GM19463 (cell line): ENCODE measurements around the gene MYRF.
A peak's percentile ranks its signal among the peaks of the same experiment; 100 is the strongest.

Experiments
- ATAC-seq: cut with Tn5 transposase; IDR thresholded peaks from one replicate; pipeline ENCODE4 v1.9.1; 2021; ENCODE audit warnings: mild to moderate bottlenecking, moderate library complexity; ENCODE audit not compliant: unreplicated experiment

The MYRF gene

GRCh38 chr11:61756452-61757212 is 4.2 kb downstream of the MYRF start:
- ATAC-seq: peak; percentile 56

- no peak for ATAC-seq
Measured at GRCh38 chr11:61757213-61757862, 4.9 kb downstream of the MYRF start.

DNA sequence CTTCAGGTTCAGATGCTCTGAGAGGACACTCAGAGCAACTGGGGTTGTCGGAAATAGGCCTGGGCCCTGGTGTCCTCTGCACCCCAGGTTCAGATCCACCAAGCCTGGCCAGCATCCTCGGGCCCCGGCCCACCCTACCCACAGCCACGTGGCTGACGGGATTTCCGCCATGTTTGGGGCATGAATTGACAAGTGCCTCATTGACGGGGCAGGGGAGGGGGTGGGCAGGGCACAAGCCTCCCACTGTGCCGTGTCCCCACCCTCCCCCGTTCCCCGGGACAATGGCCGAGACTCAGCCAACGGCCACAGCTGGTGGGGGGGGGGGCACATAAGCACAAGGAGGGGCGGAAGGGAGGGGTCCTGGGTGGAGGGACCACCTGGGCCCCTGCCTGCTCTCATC is 8.5 kb downstream of the MYRF start:
- ATAC-seq: no peak

DNA sequence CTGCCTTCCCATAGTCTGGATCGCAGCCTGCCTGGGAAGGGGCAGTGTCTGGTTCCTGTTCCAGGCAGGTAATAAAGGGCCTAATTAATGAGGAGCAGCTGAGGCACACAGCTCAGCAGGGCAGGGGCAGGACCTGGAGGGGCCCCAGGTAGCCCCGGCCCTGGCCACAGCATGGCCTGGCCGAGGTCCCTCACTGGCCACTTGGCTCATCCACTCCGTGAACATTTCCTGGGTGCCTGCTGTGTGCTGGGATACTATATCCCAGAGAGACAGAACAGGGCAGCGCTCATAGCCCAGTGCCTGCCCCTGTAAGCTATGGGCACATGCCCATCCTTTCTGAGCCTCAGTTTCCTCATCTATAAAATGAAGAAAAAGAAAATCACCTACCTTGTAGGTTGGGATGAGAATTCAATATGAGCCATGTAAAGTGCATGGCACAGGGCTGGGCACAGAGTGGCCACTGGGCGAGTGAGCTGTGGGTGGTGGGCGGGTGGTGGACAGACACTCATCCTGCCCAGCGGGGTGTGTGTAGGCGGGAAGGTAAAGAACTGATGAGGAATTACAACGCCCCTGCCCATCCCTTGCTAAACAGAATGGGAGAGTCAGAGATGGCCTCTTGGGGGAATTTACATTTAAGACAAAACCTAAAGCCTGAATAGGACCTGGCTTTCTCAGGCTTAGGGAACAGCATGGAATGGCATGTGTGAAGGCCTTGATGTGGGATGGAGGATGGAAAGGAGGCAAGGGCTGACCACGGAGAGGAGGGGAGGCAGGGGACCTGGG is 9.2 kb downstream of the MYRF start:
- ATAC-seq: no peak

GRCh38 chr11:61762223-61762615 is 9.8 kb downstream of the MYRF start:
- no peak for ATAC-seq

GRCh38 chr11:61762798-61763197 is 10.4 kb downstream of the MYRF start:
- ATAC-seq: no peak

DNA sequence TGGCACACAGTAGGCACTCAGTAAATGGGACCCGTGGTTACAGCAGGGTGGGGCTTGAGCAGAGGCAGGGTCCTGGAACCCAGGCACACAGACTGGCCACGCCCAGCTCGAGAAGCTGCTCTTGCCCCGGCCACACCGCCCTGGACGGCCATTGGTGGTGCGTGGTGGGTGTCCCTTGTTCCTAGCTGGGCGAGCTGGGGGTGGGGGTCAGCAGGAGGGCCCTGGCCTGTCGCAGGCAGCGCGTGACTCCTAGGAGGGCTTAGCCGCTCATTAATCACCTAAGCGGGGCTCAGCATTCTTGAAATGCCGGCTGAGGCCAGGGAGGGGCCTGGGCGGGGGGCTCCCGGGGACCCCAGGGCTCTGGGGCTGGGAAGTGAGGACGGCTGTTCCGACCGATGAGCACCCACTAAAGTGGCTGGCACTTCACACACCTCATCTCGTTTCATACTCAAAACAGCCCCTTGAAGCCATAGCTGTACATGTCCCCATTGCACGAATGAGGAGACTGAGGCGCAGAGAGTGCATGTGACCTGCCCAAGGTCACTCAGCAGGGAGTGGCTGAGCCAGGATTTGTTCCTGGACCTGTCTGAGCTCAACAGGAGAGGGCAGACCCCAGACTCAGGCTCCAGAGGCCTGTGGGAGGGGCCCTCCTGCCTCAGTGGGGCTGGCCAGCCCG is 11.6 kb downstream of the MYRF start:
- ATAC-seq: no peak

- no peak for ATAC-seq
Measured at GRCh38 chr11:61764606-61765260, 12.3 kb downstream of the MYRF start.

DNA sequence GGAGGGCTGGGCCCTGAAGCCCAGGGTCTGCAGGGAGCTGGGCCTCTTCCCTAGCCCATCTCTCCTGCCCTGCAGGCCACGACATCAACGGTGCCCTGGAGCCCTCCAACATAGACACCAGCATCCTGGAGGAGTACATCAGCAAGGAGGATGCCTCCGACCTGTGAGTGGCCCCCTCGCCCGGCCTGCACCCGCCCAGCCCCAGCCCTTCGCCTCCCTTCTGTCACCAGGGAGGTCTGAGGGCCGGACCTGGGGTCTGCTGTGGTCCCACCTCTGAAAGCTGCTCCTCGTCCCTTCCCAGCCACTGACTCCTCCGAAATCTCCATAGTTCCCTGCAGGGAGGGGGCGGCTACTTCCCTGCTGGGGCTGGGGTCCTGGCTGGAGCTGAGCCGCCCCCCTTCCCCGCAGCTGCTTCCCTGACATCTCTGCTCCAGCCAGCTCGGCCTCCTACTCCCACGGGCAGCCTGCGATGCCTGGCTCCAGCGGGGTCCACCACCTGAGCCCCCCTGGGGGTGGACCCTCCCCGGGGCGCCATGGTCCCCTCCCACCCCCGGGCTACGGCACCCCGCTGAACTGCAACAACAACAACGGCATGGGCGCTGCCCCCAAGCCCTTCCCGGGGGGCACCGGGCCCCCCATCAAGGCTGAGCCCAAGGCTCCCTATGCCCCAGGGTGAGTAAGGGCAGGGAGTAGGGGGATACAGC is 13.3 kb downstream of the MYRF start:
- ATAC-seq: no peak

GRCh38 chr11:61766353-61766841 is 14.0 kb downstream of the MYRF start:
- ATAC-seq: no peak

GRCh38 chr11:61768376-61769076 is 16.1 kb downstream of the MYRF start:
- ATAC-seq: no peak

- ATAC-seq: no peak
Measured at GRCh38 chr11:61769169-61769920, 16.9 kb downstream of the MYRF start.

DNA sequence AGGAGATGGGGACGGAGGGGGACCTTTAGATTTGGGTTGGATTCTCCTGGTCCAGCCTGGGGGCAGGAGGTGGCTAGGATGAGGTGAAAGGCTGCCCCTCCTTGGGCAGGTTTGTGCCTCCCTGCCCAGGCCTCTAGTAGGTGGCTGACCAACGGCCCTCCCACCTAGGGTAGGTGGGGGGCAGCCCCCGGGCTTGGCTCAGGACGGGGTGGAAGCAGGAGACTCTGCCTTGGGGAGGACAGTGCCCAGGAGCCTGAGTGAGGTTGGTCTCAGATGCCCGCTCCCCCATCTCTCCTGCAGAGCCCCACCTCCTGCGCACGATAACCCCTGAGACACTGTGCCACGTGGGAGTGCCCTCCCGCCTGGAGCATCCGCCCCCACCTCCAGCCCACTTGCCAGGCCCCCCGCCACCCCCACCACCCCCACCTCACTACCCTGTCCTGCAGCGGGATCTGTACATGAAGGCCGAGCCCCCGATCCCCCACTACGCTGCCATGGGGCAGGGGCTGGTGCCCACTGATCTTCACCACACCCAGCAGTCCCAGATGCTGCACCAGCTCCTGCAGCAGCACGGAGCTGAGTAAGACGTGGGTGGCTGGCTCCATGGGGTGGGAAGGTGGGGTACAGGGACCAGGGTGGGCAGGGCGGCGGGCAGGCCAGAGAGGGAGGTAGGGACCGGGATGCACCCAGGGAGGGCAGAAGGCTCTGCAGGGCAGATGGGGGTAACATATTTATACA is 17.7 kb downstream of the MYRF start:
- ATAC-seq: no peak

DNA sequence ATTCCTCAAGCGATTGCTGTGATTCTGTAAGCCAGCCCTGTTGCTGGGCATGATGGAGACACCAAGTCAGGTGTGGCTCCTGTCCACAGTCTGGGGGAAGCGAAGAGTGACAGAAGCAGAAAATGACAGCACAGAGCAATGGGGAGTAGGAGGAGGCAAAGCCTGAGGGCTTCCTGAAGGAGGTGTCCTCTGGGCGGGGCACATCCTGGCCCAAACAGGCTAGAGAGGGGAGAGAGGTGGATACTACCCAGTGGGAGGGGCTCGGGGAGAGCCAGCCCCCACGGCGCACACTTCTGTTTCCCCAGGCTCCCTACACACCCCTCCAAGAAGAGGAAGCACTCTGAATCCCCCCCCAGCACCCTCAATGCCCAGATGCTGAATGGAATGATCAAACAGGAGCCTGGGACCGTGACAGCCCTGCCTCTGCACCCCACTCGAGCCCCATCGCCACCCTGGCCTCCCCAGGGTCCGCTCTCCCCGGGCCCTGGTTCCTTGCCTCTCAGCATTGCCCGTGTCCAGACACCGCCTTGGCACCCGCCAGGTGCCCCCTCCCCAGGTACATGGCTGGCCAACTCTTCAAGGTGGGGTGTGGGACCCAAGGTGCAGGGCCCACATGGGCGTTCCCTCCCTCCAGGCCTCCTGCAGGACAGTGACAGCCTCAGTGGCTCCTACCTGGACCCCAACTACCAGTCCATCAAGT is 18.9 kb downstream of the MYRF start:
- no peak for ATAC-seq

GRCh38 chr11:61771985-61772455 is 19.6 kb downstream of the MYRF start:
- ATAC-seq: no peak

DNA sequence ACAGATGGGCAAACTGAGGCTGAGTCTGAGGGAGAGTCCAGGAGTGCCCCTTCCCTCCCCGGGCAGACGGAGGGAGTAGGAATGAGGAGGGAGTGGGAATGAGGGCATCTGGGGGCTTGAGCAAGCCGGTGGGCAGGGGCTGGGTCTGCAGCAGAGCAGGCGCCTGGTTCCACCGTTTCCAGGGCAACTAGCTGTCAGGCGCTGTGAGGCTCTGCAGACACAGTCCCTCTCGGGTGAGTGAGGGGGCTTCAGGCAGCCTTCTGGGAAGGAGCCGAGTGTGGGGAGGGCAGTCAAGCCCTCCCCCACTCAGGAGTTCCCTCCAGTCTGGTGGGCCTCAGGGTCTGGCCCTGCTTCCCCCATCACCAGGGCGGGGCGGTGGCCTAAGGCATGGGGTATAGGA is 20.9 kb downstream of the MYRF start:
- ATAC-seq: no peak

- ATAC-seq: no peak
Measured at GRCh38 chr11:61773809-61774208, 21.4 kb downstream of the MYRF start.
